Measurements from ENCODE around the gene RBPJ. TPM values are rescaled to one million over a fixed set of nuclear protein-coding genes. Genes with fewer than 3 reads are reported as not detected.

RBPJ gene
- 12.2 and 16.6 TPM in 2 replicates for total RNA-seq

GRCh38 chr4:26320538-26321372 lies at the start of gene RBPJ:
RBPJ (plus strand) TSS chr4:26321014; CDS start chr4:26321029, 15 bp downstream.

Other genes starting within 250 kb of the RBPJ start
- not detected in 2 replicates for gene CCKAR, start 169.5 kb downstream of the RBPJ start, total RNA-seq

All from airway epithelial cell (primary cell).